HG02610 (cell line): ENCODE measurements around the gene JDP2.

Source experiments
- ATAC-seq: cut with Tn5 transposase; IDR thresholded peaks from one replicate; pipeline ENCODE4 v1.9.1; 2021; ENCODE audit warnings: mild to moderate bottlenecking, moderate library complexity; ENCODE audit not compliant: unreplicated experiment

Gene JDP2

DNA sequence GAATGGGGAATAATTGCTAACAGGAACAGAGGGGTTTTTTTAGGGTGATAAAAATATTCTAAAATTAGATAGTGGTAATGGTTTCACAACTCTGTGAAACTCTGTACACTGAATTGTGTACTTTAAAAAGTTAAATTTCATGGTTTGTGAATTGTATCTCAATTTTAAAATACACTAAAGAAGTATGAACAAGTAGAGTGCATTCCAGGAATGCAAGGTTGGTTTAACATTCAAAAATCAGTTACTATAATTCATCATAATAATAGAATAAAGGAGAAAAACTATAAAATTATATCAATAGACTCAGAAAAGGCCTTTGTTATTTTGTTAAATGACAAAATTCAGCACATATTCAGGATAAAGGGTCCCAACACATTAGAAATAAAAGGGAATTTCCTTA lies 83.4 kb downstream of the JDP2 start:
- no peak for ATAC-seq

DNA sequence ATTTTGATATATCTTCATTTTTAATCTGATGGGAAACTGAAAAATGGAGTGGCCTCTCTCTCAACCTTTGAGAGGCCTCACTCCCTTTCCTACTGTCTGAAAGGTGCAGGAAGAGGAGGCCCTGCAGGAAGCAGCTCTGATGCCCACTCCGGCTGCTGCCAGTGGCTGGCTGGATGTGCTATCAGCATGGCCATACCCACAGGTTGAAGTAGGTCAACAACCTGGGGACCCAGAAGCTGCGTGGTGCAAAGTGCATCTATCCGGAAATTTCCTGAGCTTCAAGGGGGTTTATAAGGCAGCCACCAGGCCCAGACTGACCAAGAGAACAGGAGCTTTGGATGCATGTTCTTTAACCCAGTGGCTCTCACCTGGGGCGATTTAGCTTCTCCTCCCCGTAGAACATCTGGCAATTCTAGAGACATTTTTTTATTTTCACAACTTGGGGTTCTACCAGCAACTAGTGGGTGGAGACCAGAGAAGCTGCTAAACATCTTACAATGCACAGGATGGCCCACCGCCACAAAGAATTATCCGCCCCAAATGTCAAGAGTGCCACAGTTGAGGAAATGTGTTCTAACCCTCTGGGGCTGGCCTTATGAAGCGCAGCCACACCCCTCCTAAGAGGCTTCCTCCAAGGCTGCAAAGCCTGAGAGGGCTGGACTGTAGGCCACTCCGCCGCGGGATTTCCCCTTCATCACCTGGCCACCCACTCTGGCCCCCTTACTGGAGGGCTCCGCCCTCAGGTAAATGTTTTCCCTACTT lies 86.3 kb downstream of the JDP2 start:
- ATAC-seq: peak; percentile 46

DNA sequence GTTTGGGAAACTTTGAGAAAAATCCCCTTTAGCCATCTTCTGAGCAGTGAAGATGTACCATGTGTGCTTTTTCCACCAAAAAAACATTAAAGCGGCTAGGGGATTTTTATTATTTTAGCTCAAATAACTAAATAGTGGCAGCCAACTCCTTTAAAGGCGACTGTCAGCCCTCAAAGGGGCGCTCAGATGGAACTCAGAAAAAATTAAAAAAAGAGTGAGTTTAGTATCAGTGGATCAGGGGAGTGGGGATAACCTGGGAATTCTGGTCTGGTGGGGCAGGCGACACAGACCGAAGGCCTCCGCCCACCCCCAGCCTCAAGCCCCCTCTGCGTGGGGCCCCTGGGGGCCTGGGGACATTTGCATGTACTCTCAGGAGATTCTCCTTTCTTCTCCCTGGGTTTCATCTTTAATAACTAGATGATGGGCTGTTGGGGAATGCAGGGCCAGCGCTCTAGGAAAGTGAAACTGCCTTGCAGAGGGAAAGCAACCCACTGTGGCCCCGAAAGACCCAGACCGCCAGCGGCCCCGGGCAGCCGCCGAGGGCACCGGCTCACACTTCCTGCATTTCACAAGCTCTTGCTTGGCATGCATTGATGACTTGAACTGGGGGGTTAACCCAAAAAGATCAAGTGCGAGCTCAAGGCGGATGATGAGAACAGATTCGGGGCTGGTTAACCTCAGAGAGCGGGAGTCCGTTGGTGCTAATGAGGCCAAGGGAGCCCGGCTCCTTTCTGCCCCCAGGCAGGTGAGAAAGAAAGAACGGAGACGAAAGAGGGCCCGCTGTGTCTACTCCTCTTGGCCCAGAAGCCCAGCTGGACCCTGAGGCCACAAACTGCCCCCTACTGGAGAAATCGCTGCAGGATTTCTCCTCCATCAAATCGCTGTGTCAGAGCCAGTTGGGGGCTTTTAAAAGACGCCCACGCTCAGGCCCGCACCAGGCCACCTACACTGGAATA lies 87.1 kb downstream of the JDP2 start:
- ATAC-seq: peak; percentile 37

DNA sequence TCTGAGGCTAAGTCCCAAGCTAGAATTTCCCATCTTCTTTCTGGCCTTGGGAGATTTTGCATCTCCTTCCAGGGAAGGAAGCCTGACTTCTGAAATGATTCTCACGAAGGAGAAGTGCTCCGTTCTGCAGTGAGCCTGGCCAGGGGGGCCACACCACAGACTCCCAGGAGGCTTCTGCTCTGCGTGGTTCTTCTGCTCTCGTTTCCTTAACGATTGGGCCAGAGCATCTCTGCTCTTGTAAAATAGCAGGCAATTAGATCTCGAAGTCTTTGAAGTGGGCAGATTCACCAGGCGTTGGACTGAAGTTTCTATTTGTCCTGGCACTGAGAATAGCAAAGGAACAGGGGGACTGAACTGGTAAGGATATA lies 87.8 kb downstream of the JDP2 start:
- ATAC-seq: peak; percentile 49

DNA sequence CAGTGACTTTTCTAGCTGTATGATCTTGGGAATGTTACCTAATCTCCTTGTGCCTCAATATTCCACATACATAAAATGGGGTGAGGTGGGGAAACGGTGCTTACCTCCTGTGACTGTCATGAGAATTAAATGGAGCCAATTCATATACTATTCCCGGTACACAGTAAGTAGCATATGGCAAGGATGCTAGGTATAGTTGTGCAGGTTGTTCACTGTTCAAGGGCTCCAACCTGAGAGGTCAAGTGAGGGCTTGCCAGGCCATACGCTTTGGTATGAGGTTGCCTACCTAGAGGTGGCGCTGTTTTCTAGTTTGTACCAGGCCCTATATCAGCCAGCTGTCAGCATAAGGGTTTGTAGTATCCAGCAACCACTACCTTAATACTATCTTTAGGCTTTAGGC lies 90.8 kb downstream of the JDP2 start:
- ATAC-seq: no peak

DNA sequence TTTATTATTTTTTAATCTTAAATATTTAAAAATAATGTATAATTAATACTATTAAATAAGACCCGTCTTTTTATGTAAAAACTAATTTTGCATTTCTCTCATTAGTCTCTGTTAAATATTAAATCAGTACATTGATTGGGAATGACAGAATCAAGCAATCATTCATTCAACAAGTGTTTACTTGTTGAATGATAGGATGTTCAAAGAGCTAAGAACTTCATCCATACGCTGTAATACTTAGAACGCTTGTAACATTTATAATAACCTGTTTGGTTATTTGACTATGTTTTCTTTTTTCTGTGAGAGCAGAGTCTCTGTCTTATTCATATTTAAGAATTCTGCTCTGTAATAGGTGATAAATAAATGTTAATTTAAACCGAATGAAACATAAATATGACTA lies 91.6 kb downstream of the JDP2 start:
- ATAC-seq: no peak

DNA sequence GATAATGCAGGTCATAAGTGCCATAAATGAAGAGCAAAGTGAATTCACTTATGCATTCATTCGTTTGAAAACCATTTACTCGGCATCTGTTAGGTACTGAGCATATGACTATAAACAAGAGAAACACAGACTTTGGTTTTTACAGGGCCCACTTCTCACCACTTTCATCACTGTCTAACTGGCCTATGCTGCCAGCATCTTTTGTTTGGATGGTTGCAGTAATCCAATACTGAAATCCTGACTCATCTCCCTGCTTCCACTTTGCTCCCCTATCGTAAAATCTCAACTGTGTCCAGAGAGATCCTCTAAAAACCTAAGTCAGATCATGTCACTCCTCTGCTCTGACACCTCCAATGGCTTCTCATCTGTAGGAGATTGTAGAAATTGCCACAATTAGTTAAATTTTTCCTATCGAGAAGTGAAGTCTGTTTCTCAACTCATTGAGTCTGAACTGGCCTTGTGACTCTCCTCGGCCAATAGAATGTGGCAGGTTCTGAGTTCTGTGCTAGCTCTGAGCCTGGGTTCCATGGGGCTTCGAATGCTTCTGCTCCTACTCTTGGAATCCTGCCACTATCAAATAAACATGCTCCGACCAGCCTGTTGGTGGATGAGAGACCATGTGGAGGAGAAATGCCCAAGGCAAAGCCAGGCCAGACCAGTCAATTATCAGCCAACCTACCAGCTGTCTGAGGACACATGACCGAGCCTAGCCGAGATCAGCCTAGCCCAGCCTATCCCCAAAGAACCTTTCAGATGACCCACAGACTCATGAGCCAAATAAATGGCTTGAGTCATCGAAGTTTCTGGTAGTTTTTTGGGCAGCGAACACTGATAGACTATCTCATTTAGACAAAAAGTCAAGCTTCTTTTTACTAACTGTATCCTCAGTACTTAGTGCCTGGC lies 92.3 kb downstream of the JDP2 start:
- no peak for ATAC-seq

DNA sequence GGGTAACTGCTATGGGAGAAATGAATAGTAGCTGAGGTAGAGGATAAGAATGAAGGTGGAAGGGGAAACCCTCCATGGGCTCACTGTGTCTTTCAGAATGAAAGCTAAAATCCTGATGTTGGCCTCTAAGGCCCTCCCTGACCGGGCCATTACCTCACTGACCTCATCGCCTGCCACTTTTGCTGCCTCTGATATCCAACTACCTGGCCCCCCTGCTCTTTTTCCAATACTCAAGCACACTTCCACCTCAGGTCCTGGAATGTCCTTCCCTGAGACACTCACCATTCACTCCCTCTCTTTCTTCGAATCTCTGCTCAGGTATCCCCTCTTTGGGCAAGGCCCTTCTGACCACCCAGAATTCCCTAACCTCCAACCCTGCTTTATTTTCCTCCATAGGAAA lies 93.0 kb downstream of the JDP2 start:
- no peak for ATAC-seq

DNA sequence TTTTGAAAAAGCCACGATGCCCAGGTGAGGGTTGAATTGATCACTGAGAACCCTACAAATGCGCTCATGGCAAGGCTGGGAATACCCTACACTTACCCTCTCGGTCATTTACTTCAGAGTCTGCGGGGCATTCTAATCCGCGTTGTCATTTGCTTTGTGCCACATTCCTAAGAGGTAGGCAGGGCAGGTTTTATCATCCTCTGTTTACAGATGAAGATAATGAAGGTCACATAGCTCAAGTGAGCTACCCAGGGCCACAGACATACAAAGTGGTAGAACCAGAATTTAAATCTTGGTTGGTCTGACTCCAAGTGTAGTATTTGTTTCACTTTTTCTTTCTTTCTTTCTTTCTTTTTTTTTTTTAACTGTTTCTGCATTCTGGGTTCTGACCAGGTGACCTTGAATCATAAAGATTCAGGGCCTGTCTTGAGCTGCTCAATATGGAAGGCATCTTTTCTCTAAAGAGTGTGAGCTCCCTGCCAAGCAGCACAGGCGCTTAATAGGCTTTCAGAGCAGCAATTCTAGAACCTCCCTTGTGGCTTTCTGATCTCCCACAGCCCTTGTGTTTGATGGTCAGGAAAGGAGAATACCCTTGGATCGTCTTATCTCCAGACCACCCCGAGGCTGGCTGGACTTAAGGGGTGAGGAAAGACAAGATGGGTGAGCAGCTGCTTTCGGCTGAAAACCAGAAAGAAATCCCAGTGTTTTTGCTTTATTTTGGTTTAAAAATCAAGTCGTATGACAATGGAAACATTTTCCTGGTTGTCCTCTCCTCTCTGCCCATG lies 93.8 kb downstream of the JDP2 start:
- peak; percentile 25 for ATAC-seq

DNA sequence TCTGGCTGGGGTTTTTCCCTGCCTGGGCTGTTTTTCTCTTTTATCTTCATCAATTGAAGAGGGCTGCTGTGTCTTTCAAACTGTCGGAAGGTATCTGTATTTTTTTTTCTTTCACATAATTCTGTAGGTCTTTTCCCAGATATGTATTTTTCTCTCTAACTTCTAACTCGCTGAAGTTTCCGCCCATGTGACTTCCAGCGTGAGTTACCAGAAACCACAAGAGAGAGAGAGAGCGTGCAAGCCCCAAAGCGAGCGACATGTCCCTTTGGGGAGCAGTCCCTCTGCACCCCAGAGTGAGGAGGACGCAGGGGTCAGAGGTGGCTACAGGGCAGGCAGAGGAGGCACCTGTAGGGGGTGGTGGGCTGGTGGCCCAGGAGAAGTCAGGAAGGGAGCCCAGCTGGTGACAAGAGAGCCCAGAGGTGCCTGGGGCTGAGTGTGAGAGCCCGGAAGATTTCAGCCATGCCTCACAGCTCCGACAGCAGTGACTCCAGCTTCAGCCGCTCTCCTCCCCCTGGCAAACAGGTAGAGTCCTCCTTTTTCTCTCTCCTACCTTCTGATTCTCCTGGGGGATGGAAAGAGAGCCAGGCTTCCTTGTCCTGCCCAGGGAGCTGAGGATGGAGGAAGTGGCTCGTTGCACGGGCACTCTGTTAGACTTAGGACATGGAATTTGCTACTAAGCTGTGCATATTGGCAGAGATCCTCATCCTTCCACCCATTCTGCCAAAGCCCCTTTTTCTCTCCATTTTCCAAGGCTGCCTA lies 94.6 kb downstream of the JDP2 start, which contains the start of gene BATF:
Gene BATF, plus strand, starts transcription at position 246 of the 759 bp plus-strand sequence. Its CDS starts 214 bp downstream, at position 460.
- peak; percentile 60 for ATAC-seq

DNA sequence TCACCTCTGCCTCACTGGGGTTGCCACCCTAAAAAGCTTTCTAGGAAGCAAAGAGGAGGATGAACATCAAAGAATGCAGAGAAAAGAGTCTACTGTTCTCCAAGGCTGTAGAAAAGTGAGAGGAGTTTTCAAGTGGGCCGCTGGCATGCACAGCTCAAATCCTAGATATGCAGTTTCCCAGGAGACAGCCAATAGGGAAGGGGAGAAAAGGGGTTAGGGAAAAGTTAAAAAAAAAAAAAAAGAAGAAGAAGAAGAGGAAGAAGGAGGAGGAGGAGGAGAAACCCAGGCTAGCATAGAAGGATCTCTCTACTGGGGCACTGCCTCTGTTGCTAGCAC lies 95.1 kb downstream of the JDP2 start:
- no peak for ATAC-seq
